HK-2 (cell line): Measurements from ENCODE around the gene LRFN2.

Experiments used
- DNase-seq: peaks from one replicate; pipeline ENCODE4 v3.0.0-alpha.2; 2018; ENCODE audit not compliant: unreplicated experiment

LRFN2 gene

DNA sequence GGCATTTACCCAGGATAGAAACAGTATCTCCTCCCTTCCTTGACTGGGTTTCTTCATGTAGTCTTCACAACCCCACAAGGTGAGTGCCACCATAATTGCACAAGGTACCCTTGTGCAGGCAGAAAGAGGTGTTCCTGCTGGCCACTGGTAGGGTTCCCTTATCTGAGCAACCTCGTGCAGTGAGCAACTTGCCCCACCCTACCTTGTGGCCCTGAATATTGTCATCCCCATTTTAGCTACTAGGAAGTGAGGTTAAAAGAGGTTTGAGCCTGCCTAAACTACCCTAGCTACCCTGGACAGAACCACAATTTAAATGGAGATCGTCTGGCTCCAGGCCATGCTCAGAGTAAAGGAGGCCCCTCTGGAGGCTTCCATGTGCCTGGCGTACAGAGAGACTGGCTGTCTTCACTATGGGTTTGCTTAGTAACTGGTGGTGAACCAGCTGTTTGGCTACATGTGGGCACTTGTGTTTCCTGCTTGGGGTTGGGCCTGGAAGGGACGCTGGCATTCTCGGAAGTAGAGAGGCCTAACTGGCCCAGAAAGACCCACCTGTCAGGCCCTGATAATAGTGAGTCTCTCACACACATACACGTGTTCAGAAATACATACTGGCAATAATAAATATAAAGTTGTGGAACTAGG is 148.8 kb downstream of the LRFN2 start:
- no peak for DNase-seq

DNA sequence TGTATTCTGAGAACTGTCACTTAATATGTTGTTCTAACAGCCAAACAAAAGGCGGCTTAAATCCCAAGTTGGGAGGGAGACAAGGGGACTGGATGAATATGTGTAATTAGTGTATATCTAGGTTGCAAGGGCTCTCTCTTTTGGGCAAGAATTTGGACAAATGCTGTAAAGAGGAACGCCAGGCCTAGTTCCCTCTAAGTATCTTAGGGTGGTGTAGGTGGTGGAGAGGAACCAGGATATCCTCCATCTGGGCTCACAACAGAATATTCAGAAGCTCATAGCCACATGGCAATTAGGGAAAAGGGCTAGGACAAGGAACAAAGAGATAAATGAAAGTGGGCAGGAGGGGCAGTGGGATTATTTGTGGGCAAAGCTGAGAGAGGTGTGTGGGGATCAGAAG is 149.5 kb downstream of the LRFN2 start:
- DNase-seq, result no peak

DNA sequence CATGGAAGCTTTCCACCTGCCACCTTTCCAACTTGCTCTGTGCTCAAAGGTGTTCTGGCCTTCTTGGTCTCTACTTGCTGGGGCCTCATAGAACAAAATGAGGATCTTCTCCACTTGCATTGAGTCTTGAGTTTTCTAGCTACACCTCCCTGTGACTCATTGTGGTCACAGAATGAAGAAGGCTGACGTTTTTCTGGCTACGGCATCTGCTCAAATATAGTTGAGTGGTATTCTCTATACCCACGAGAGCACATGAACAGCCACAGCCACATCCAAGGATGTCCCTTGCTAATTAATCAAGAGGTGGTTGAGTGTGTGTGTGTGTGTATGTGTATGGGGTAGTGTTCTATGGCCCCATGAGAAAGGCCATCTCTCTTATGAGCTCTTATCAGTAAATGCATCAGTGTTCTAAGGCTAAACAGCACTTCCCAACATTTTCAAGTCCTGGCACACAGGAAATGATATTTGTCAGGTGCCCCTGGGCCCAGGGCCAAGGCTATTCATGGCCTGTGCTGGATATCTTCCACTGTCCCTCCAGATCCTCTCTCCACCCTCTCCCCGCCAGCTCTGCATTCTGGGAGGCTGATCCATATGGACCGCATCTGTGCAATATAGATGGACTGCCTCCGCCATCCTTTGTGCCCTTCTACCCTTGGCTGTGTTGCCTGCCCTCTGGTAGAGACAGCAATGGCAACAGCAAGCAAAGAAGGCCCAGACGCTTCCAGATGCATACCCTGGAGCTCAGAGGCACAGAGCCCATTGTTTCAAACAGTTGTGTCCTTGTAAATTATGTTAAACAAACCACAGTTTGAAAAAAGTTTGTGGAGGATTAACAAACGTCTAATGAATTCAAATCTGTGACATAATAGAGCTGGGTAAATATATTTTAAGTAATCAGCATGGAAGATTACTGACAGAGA is 150.2 kb downstream of the LRFN2 start:
- DNase-seq, result no peak

DNA sequence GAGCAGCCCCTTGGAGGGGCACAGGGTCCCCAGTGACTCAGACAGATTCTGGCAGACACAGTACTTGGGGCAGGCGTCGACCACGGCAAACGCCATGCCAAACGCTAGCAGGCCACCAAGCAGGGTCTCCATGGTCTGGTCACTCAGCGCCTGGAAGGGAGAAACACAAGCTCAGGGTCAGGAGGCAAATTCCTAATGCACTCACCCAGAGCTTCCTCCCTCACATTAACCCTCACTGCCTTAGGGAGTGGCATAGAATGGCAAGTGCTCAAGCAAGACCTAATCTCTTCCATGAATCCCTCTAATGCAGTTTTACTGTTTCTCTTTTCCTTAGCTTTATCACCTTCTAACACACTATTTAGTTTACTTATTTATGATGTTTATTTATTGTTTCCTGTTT is 154.2 kb downstream of the LRFN2 start:
- no peak for DNase-seq

DNA sequence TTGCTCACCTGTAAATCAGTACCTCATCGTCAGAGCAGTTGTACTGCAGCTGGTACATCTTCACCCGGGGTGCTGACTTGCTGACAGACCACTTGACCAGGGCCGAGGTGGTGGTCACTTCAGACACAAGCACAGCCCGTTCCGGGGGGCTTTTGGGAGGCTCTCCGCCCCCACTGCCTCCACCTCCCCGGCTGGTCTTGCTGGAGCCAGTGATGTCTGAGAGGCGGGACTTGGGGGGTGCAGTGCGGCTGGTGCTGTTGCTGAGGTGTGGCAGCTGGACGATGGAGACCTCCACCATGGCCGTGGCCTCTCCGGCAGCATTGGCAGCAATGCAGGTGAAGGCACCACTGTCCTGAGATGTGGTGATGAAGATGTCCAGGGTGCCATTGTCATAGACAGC is 155.5 kb downstream of the LRFN2 start:
- no peak for DNase-seq

DNA sequence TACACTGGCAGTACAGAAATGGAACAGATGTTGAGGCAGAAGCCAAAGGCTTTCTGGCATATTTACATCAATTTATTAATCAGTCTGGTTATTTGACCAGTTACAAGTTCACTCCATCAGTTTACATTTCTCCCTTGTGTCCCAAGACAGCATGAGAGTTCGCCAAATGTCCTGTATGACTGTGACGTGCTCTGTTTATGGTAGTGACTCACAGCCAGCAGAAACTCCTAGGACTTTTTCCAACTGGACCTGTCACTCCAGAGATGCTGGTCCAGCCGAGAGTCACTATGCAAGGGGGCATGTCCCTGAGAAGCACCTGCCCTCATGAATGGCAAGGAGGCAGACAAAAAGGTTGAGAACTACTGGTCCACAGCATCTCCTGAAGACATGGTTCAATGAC is 160.0 kb downstream of the LRFN2 start:
- DNase-seq, result no peak

DNA sequence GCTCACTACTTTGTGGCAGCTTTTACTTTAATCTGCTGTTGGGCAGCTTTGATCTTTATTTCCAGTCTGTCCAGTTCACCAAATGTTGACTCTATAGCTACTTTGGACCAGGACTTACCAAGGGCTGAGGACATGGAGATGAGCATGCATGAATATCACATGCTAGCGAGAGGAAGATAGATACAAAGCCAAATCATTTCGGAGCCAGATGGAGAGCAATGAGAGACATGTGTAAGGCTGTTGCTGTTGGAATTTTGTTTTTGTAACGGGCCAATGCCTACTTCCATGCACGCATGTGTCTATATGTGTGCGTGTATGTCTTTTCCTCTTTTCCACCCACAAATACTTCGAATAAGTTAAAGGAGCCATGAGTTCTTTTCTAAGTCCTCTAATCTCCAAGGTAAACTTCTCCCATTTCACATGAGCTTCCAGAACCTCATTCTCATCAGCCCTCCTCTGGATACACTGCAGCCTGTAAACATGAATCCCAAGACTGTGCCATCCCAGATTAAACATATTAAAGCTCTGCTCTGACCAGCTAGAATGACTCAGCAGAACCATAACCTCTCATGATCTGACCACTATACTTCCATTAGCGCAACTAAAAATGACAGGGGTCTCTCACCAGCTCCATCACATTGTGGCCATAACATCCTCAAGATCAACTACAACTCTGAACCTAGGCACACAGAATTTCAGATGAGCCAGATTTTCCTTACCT is 160.7 kb downstream of the LRFN2 start:
- no peak for DNase-seq

DNA sequence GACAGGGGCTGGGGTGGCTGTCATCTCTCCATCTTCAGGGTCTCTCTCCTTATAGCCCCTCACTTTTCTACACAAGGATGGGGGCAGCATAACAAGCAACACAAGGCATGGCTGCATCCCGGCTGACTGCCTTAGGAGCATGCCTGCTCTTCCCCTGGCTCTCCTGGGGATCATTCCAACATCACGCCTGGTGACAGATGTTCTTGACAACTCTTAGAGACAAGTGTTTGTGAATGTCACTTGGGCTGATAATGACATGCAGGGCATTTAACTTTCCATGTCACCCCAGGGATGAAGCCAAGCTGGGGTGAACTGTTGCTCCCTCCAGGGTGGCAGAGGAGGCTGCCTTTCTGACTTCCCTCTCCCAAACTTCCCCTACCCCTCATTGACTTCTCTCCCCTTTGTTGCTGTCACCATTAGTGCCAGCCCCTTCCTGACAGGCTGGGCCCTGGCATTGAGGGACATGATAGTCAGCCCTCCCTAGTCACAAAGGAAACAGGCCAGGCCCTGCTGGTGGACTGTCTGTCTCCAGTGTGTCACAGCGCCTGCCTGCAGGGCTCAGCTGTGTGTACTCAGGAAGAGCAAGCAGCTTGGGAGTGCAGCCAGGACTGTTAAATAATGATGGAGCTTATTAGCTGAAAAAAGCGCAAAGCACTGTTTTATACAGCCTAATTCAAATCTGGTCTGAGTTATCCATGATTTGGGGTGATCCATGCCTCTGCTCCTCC is 161.8 kb downstream of the LRFN2 start:
- DNase-seq, result no peak

DNA sequence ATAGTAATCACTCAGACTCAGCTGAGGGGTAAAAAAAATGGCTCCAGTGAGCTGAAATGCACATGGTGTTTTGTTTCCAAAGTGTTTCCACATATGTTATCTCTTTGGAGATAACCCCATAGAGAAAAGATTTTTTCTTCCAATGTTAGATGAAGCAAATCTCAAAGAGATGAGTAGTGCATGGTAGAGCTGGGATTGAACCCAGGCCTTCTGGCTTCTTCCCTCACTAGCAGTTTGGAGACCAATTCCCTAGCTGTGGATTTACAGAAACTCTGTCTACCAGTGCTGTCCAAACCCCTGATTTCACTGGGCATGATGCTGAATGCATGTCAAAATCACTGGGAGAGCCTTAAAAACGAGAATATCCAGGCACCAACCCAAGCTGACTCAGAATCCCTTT is 165.1 kb downstream of the LRFN2 start:
- no peak for DNase-seq

DNA sequence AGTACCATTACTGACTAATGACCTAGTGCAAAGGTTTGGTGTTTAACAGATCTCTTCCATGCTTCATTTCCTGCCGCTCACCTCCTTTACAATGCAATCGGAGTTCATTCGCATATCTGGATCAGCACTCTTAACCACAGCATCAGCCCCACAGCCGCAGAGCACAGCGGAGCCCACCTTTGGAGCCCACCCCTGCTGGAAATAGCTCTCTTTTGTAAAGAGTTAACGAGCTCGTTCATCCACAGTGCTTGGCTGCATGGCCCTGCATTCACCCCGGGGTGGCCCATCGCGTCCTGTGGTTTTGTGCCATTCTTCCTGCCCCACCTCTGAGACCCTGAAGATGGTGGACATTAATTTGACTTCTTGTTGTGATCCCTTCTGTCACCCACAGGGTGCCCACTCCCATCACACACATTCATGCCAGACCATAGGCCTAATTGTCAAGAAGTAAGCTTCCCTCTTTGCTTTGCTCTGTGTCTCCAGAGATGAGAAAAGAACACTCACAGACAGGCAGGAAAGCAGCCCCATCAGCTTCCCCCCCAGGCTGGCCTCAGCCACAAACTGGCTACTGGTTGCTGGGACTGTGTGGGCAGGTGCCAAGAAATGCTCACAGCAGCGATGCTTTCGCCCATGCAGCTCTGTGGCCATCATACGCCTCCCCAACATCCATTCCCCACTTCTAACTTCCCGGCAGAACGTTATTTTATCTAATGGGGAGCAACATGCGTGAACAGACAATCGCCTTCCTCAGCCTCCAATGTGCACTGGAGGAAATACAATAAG is 167.0 kb downstream of the LRFN2 start:
- DNase-seq, result no peak

DNA sequence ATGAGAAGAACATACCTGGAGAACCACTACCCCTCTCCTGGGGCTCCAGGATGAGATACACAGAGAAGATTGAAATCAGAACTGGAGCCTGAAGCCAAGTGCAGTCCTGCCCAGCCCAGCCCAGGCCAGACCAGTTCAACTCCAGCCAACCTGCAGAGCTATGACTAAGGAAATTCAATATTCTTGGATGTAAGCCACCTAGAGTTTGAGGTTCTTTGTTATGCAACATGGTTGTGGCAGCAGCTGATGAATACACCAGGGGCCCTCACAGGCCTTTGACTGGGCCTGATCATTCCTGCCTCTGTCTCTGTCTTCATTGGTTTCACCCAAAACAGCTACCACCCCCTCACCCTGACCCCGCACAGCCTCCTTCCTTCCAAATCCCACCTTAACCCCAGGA is 167.8 kb downstream of the LRFN2 start:
- DNase-seq, result no peak

DNA sequence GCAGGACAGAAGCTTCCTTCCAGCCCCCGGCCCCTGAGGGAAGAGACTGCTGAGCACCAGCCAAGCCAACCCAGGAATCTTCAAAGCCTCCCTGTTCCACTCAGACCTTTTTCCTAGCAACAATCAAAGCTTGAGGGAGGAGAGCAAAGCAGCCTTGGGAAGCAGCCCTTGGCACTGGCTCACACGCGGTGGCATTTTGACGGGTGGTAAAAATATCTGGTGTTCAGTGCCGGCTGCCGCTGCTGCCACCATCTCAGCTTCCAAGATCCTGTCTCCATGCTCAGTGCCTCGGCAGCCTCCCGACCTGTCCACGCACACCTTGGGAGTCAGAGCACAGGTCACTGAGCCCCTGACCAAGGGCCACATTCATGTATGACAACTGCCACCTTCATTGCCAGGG is 170.1 kb downstream of the LRFN2 start:
- no peak for DNase-seq

DNA sequence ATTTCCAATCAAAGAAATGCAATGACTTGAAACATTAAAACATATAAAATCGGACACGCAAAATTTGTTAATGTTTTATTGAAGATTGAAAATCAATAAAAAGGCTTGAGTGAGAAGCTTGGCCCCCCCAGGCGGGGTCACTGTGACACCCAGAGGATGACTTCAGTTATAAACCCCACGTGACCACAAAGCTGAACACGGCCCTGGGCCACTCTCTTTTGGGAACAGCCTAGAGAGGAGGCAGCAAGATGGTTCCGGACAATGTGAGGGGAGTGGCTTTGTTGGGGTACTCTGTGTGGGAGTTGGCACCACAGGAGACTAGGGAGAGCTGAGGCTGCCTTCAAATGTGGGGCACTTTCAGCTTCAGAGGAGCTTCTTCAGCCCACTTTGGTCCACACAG is 172.5 kb downstream of the LRFN2 start:
- no peak for DNase-seq

DNA sequence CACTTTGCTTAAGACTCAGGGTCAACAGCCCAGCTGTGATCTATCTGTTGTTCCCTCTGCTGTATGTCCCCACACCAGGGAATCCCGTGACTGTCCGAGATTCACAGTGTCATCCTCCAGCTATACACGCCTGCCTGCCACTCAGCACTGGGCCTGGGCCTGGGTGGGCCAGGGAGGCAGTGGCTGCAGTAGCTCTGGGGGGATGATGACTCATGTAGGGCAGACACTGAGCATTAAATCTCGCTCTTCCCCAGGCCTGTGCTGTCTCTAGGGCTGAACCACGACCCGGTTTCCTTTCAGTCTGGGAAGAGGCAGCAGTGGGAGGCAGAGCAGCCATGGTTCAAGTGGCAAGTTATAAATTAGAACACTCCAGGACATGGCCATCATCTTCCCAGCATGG is 173.9 kb downstream of the LRFN2 start:
- no peak for DNase-seq

DNA sequence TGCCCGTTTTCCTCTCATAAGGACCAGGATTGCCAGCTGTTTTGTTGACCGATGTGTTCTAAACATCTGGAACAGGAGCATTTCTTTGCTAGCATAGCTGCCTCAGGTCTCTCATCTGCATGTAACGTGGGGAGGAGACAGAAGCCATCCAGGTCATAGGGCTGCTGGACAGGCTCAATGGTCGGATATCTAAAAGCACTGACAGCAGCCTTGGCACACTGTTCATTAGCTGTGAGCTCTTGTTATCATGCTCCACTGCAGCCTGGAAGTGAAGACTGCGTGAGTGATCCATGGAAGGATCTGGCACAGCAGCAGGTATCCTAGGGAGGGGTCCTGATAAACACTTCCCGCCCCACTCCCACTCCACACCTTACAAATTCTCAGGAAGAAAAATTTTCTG is 175.3 kb downstream of the LRFN2 start:
- DNase-seq, result no peak

DNA sequence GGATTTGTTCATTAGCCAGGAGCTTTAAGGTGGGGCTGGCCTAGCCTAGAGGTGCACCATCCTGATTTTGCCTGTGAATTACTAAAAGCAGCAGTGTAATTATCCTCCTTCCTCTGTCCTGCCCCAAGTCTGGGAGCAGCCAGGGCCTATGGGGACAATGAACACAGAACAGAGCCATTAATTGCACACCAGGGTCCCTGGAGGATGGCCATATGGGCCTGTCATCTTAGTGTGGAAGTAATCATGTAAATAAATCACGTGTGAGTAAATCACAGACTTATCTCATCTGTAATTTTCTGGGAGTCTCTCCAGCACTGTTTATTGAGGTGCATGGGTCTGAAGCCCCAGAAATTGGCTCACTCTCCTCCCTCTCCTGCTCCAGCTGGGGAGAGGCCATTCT is 176.3 kb downstream of the LRFN2 start:
- DNase-seq, result no peak

DNA sequence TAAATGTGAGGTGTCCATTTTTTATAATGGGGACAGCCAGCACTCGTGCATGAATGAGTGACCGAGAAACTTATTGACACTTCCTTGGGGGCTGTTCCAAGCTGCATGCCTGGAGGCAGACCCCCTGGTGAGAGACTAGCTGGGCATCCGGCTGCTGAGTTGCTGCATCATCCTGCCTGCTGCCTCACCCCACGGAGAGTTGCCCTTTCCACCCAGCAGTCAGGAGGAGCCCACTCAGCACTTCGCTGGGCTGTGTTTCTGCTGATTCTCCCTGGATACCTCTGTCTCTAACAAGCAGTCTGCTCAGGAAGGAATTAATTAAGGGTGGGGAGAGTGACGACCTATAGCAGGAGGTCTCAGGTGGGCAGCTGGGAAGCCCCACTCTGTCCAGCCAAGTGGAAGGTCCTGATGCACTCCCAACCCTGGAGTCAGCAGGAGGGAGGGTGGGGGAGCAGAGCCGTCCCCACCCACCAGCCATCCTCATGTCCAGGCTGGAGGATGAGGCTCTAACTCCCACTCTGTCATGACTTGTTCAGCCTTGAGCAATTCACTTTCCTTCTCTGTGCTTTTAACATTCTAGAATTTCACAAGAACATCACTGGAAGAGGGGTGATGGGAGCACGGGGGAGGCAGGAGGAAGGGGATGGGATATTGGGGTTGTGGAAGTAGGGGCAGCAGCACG is 177.3 kb downstream of the LRFN2 start:
- DNase-seq, result no peak

DNA sequence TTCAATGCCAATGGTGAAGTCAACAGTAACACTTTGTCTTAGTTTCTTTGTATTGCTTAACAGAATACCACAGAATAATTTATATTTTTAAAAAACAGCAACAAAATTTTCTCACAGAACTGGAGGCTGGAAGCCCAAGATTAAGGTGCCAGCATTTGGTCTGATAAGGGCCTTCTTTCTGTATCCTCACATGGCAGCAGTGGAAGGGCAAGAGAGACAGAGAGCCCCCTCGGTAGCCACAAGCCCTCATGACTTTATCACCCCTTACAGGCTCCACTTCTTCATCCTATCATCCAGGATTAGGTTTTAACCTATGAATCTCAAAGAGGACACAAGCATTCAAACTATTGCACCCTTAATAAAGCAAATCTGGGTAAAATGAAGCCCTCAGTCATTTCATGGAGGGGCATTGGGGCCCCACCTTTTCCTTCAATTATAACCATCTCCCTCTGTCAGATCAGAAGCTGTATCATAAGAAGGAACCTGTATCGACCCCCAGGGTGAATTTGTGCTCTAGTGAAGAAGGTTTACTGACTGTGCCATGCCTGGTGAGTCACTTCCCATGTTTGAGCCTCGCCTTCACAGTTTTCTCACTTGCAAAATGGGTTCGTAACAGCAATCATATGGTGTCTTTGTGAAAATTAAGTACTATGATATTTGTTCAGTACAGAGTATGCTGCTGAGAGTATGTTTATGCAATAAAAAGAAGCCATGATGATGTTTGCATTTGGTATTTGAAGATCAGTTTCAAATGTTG is 178.2 kb downstream of the LRFN2 start:
- no peak for DNase-seq

DNA sequence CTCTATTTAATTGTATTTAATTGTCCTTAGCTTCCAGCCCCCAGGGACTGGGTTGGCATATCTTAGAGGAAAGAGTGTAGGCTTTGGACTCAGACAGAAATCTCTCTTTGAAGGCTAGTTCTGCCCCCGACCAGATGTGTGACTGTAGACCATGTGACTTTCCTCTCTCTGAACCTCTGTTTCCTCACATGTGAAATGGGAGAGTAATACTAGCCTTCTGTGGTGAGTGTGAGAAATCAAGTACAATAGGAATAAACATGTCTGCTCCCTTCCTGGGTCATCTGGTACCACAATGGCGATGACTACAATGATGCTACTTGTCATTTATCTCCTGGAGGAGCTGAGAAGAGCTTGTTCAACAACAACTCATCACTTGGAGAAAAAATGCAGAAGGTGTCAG is 179.9 kb downstream of the LRFN2 start:
- DNase-seq, result no peak

DNA sequence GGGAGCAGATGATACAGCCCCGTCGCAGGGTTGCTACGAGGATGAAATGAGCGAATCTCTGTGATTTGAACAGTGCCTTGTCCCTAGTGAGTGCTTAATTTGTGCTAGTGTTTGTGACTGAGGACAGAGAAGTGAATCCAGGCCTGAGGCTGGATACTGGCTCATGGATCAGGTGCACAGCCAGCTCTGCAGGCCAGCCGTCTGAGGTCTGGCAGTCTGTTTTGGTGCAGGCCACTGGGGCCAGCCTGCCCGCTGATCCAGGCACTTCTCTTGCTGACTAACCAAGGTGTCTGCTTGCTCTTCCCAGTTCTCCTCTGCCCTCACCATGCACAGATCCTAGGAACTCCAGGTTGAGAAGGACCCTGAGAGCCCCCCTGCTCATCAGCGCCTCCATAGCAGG is 181.0 kb downstream of the LRFN2 start:
- no peak for DNase-seq
